Ishikawa (cell line): Measurements from ENCODE around the gene PPP2R2D.

Experiments used
- CEBPB ChIP-seq: IDR thresholded peaks from 2 replicates; pipeline ENCODE4 v1.6.1; 2012
- CREB1 ChIP-seq: IDR thresholded peaks from 2 replicates; pipeline ENCODE4 v1.6.1; 2012; ENCODE audit warnings: low read depth
- EGR1 ChIP-seq: IDR thresholded peaks from 2 replicates; pipeline ENCODE4 v1.6.1; 2012
- EP300 ChIP-seq: IDR thresholded peaks from 2 replicates; pipeline ENCODE4 v1.6.1; 2012; ENCODE audit warnings: borderline replicate concordance
- FOXM1 ChIP-seq: IDR thresholded peaks from 2 replicates; pipeline ENCODE4 v1.6.1; 2012; ENCODE audit warnings: low read depth, borderline replicate concordance
- MAX ChIP-seq: IDR thresholded peaks from 2 replicates; pipeline ENCODE4 v1.6.1; 2012
- NFIC ChIP-seq: IDR thresholded peaks from 2 replicates; pipeline ENCODE4 v1.6.1; 2012
- RAD21 ChIP-seq: IDR thresholded peaks from 2 replicates; pipeline ENCODE4 v1.6.1; 2012; ENCODE audit warnings: low read depth
- TAF1 ChIP-seq: IDR thresholded peaks from 2 replicates; pipeline ENCODE4 v1.6.1; 2012; ENCODE audit warnings: low read depth, mild to moderate bottlenecking
- TCF12 ChIP-seq: IDR thresholded peaks from 2 replicates; pipeline ENCODE4 v1.6.1; 2012; ENCODE audit warnings: low read depth
- TEAD4 ChIP-seq: IDR thresholded peaks from 2 replicates; pipeline ENCODE4 v1.6.1; 2012
- USF1 ChIP-seq: IDR thresholded peaks from 2 replicates; pipeline ENCODE4 v1.6.1; 2012
- YY1 ChIP-seq: IDR thresholded peaks from 2 replicates; pipeline ENCODE4 v1.6.1; 2012; ENCODE audit warnings: low read depth
- ZBTB7A ChIP-seq: IDR thresholded peaks from 2 replicates; pipeline ENCODE4 v1.6.1; 2012; ENCODE audit warnings: low read depth
- TF ChIP-seq, protein P1 (sequence below): IDR thresholded peaks from 2 replicates; pipeline ENCODE4 v1.6.1; 2012; ENCODE audit warnings: low read depth, mild to moderate bottlenecking

PPP2R2D gene

GRCh38 chr10:131982796-131983195 is 82.0 kb downstream of the PPP2R2D start:
- TF ChIP-seq, protein P1, sequence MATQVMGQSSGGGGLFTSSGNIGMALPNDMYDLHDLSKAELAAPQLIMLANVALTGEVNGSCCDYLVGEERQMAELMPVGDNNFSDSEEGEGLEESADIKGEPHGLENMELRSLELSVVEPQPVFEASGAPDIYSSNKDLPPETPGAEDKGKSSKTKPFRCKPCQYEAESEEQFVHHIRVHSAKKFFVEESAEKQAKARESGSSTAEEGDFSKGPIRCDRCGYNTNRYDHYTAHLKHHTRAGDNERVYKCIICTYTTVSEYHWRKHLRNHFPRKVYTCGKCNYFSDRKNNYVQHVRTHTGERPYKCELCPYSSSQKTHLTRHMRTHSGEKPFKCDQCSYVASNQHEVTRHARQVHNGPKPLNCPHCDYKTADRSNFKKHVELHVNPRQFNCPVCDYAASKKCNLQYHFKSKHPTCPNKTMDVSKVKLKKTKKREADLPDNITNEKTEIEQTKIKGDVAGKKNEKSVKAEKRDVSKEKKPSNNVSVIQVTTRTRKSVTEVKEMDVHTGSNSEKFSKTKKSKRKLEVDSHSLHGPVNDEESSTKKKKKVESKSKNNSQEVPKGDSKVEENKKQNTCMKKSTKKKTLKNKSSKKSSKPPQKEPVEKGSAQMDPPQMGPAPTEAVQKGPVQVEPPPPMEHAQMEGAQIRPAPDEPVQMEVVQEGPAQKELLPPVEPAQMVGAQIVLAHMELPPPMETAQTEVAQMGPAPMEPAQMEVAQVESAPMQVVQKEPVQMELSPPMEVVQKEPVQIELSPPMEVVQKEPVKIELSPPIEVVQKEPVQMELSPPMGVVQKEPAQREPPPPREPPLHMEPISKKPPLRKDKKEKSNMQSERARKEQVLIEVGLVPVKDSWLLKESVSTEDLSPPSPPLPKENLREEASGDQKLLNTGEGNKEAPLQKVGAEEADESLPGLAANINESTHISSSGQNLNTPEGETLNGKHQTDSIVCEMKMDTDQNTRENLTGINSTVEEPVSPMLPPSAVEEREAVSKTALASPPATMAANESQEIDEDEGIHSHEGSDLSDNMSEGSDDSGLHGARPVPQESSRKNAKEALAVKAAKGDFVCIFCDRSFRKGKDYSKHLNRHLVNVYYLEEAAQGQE: no peak
- TF ChIP-seq NFIC: no peak
- TF ChIP-seq TEAD4: no peak
- TF ChIP-seq RAD21: no peak
- no peak for TF ChIP-seq EP300
- no peak for TF ChIP-seq YY1
- TF ChIP-seq MAX: no peak
- TF ChIP-seq EGR1: no peak
- TF ChIP-seq USF1: no peak
- TF ChIP-seq TAF1: no peak
- TF ChIP-seq FOXM1: no peak
- TF ChIP-seq CEBPB: no peak

DNA sequence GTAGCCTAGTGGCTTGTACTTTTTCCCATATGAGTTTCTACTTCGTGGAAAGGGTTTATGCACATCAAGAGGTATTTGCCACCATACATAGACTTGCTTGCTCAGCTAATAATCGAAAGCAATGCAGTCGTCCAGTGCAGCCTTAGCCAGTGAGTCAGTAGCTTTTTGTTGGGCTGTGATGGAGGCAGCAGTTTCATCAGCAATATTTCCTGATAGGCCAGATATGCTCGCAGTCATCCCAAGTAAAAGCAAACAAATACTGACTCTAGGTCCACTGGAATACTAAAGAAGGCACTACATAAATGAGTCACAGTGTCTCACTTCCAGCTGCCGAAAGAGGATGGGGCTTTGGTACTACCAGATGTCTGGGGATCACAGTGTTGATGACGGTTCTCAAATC is 83.0 kb downstream of the PPP2R2D start:
- TF ChIP-seq NFIC (no peak), ZBTB7A (no peak), MAX (no peak), YY1 (no peak), TAF1 (no peak), USF1 (no peak), CEBPB (no peak), TCF12 (no peak), EP300 (no peak), FOXM1 (no peak), EGR1 (no peak)
- TF ChIP-seq, protein P1: no peak

- no peak for TF ChIP-seq TCF12
- no peak for TF ChIP-seq RAD21
- TF ChIP-seq ZBTB7A: no peak
- no peak for TF ChIP-seq EP300
- TF ChIP-seq FOXM1: no peak
- no peak for TF ChIP-seq NFIC
- TF ChIP-seq CEBPB: no peak
- TF ChIP-seq, protein P1: no peak
- no peak for TF ChIP-seq EGR1
- TF ChIP-seq TEAD4: no peak
- TF ChIP-seq CREB1: no peak
- no peak for TF ChIP-seq USF1
- no peak for TF ChIP-seq TAF1
- no peak for TF ChIP-seq YY1
- no peak for TF ChIP-seq MAX
Measured at GRCh38 chr10:131991726-131992125, 90.9 kb downstream of the PPP2R2D start.

DNA sequence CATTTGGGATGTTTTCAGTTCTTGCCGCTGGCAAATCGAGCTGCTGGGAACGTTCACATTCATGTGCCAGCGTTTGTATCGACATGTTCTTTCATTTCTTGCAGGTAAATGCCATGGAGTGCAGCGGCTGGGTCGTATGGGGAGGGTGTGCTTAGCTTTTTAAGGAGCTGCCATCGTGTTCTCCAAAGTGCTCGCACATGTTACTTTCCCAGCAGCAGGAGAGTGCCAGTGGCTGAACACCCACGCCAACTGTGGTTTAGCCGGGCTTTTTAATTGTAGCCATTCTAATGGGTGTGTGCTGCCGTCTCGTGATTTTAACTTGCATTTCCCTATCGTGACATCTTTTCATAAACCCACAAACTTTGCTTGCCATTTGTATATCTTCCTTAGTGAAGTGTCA is 92.5 kb downstream of the PPP2R2D start:
- TF ChIP-seq TAF1 (no peak), CREB1 (no peak), RAD21 (no peak), CEBPB (no peak), TCF12 (no peak), NFIC (no peak), MAX (no peak), TEAD4 (no peak), YY1 (no peak), USF1 (no peak), FOXM1 (no peak), ZBTB7A (no peak), EP300 (no peak)
- TF ChIP-seq, protein P1: no peak
